Stimulated activated CD4-positive, alpha-beta T cell treated with anti-CD3 and anti-CD28 coated beads, Interleukin-15, amount 100 ng/mL, for 24 hours (primary cell): ENCODE results near the gene DNAH1.

Source experiments
- DNase-seq: peaks from one replicate; pipeline ENCODE4 v3.0.0-alpha.2; 2020

The DNAH1 gene

GRCh38 chr3:52361454-52361853, 45.3 kb downstream of the DNAH1 start:
- no peak for DNase-seq

GRCh38 chr3:52361898-52362297, 45.8 kb downstream of the DNAH1 start:
- no peak for DNase-seq

GRCh38 chr3:52364322-52365035, 48.4 kb downstream of the DNAH1 start:
- DNase-seq, result no peak

GRCh38 chr3:52366527-52366926, 50.4 kb downstream of the DNAH1 start:
- DNase-seq, result no peak

GRCh38 chr3:52367891-52368880, 52.1 kb downstream of the DNAH1 start:
- no peak for DNase-seq

GRCh38 chr3:52370531-52370930, 54.4 kb downstream of the DNAH1 start:
- no peak for DNase-seq

GRCh38 chr3:52372822-52373504, 56.8 kb downstream of the DNAH1 start:
- DNase-seq, result peak; percentile 22

GRCh38 chr3:52373676-52374075, 57.6 kb downstream of the DNAH1 start:
- no peak for DNase-seq

- no peak for DNase-seq
Measured at GRCh38 chr3:52374173-52374572, 58.1 kb downstream of the DNAH1 start.

GRCh38 chr3:52379610-52380009, 63.5 kb downstream of the DNAH1 start:
- DNase-seq, result no peak

GRCh38 chr3:52380023-52380422, 63.9 kb downstream of the DNAH1 start:
- DNase-seq, result no peak

- DNase-seq, result no peak
Measured at GRCh38 chr3:52381623-52382022, 65.5 kb downstream of the DNAH1 start.

- DNase-seq, result no peak
Measured at GRCh38 chr3:52383446-52383845, 67.3 kb downstream of the DNAH1 start.

GRCh38 chr3:52384019-52384761, 68.1 kb downstream of the DNAH1 start:
- DNase-seq, result no peak

GRCh38 chr3:52385157-52385556, 69.0 kb downstream of the DNAH1 start:
- DNase-seq, result peak; percentile 47

GRCh38 chr3:52387481-52387880, 71.4 kb downstream of the DNAH1 start:
- no peak for DNase-seq

- no peak for DNase-seq
Measured at GRCh38 chr3:52388348-52388821, 72.3 kb downstream of the DNAH1 start.

GRCh38 chr3:52388933-52389332, 72.8 kb downstream of the DNAH1 start:
- DNase-seq, result no peak

- DNase-seq, result no peak
Measured at GRCh38 chr3:52391096-52391495, 75.0 kb downstream of the DNAH1 start.

GRCh38 chr3:52392216-52392930, 76.3 kb downstream of the DNAH1 start:
- no peak for DNase-seq

GRCh38 chr3:52393131-52393807, 77.2 kb downstream of the DNAH1 start:
- no peak for DNase-seq
